ENCODE results near the gene HDLBP.

GRCh38 chr2:241256168-241256545 is 59.3 kb downstream of the HDLBP start:
- no peak for TF ChIP-seq CTCF (IDR thresholded peaks at IDR 0.05)
- no peak for TF ChIP-seq POLR2A (IDR thresholded peaks at IDR 0.05)

All from tibial nerve (tissue), 3 donors.